Measurements from ENCODE around the gene GSE1.

GSE1 gene

DNA sequence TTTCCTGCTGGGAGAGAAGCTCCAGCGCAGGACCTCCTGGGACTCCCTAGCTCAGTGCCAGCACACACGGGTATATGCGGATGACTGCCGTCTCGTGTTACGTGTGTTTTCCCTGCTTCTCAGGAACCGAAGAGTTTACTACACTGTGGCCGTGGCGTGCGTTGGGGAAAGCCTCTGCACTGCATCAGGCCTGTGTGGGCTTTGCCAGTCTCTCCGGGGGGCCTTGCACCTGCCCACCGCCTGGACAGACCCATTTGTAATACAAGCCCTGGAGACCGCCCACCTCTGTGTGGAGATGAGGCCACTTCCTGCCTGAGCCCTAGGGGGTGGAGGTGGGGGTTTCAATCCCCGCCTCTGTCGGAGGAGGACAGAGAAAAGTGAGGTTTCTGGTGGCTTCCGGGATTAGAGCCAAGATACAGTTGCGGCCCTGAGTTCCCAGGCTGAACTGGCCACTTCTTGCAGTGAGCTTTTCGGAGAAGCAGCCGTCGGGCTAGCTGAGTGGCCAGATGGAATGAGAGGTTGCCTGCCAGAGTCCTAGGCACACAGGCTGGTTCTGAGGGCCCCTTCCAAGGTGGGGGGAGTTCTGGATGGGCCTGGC lies 43.4 kb upstream of the GSE1 start (continued):
- no peak for TF ChIP-seq ZNF248 (tag by site-specific recombination; IDR thresholded peaks at IDR 0.05)
- peak; percentile 91 for TF ChIP-seq FEZF1 (tag by site-specific recombination; IDR thresholded peaks at IDR 0.05)
- TF ChIP-seq PRDM10 (tag by site-specific recombination; IDR thresholded peaks at IDR 0.05), result no peak
- TF ChIP-seq KLF16 (tag by site-specific recombination; IDR thresholded peaks at IDR 0.05), result peak; percentile 62; the same call in 1 of the 2 replicates
- TF ChIP-seq ZNF221 (tag by site-specific recombination; IDR thresholded peaks at IDR 0.05; ENCODE audit: borderline replicate concordance), result no peak
- TF ChIP-seq ZNF792 (tag by site-specific recombination; IDR thresholded peaks at IDR 0.05), result no peak
- TF ChIP-seq ZFP69B (tag by site-specific recombination; IDR thresholded peaks at IDR 0.05), result no peak
- no peak for TF ChIP-seq ZNF521 (tag by site-specific recombination; IDR thresholded peaks at IDR 0.05)
- no peak for TF ChIP-seq ZSCAN4 (tag by site-specific recombination; IDR thresholded peaks at IDR 0.05)
- no peak for TF ChIP-seq KLF1 (tag by site-specific recombination; IDR thresholded peaks at IDR 0.05)
- no peak for TF ChIP-seq ZNF529 (tag by site-specific recombination; IDR thresholded peaks at IDR 0.05; ENCODE audit: insufficient replicate concordance)
- no peak for TF ChIP-seq ZNF175 (tag by site-specific recombination; IDR thresholded peaks at IDR 0.05)
- no peak for TF ChIP-seq ZBTB1 (tag by site-specific recombination; IDR thresholded peaks at IDR 0.05)
- TF ChIP-seq, protein P1, sequence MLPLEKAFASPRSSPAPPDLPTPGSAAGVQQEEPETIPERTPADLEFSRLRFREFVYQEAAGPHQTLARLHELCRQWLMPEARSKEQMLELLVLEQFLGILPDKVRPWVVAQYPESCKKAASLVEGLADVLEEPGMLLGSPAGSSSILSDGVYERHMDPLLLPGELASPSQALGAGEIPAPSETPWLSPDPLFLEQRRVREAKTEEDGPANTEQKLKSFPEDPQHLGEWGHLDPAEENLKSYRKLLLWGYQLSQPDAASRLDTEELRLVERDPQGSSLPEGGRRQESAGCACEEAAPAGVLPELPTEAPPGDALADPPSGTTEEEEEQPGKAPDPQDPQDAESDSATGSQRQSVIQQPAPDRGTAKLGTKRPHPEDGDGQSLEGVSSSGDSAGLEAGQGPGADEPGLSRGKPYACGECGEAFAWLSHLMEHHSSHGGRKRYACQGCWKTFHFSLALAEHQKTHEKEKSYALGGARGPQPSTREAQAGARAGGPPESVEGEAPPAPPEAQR (tag by site-specific recombination; IDR thresholded peaks at IDR 0.05), result no peak
- TF ChIP-seq PRDM4 (tag by site-specific recombination; IDR thresholded peaks at IDR 0.05), result peak; percentile 83
- TF ChIP-seq ZNF2 (tag by site-specific recombination; IDR thresholded peaks at IDR 0.05), result peak; percentile 35; the same call in 1 of the 2 replicates
- no peak for TF ChIP-seq ZNF645 (tag by site-specific recombination; IDR thresholded peaks at IDR 0.05)
- peak; percentile 77 for TF ChIP-seq ZNF449 (tag by site-specific recombination; IDR thresholded peaks at IDR 0.05)
- no peak for TF ChIP-seq ZNF776 (tag by site-specific recombination; IDR thresholded peaks at IDR 0.05; ENCODE audit: borderline replicate concordance)
- no peak for TF ChIP-seq GLI4 (tag by site-specific recombination; IDR thresholded peaks at IDR 0.05)
- TF ChIP-seq ZBTB20 (tag by site-specific recombination; IDR thresholded peaks at IDR 0.05), result no peak
- no peak for TF ChIP-seq ZNF837 (tag by site-specific recombination; IDR thresholded peaks at IDR 0.05)
- TF ChIP-seq ZNF202 (tag by site-specific recombination; IDR thresholded peaks at IDR 0.05; ENCODE audit: borderline replicate concordance), result no peak
- no peak for TF ChIP-seq SCRT1 (tag by site-specific recombination; IDR thresholded peaks at IDR 0.05; ENCODE audit: borderline replicate concordance)
- TF ChIP-seq HIC1 (tag by site-specific recombination; IDR thresholded peaks at IDR 0.05), result peak; percentile 78
- no peak for TF ChIP-seq SALL2 (tag by site-specific recombination; IDR thresholded peaks at IDR 0.05; ENCODE audit: borderline replicate concordance)
- TF ChIP-seq KLF8 (tag by site-specific recombination; IDR thresholded peaks at IDR 0.05), result no peak
